HUDEP-2 (cell line): ENCODE data around the gene DDX51.
"Not testable (repeated sequence)": the region's sequence is repeated elsewhere in the genome, so short reads cannot be mapped to it uniquely, and the experiment has no call there.

ENCODE experiments used
- DNase-seq, 76 experiments: peaks; one replicate each; lab custom pipeline; 2025; ENCODE audit not compliant: unreplicated experiment in 76 of 76; lab: John Stamatoyannopoulos, UW

Gene DDX51

DNA sequence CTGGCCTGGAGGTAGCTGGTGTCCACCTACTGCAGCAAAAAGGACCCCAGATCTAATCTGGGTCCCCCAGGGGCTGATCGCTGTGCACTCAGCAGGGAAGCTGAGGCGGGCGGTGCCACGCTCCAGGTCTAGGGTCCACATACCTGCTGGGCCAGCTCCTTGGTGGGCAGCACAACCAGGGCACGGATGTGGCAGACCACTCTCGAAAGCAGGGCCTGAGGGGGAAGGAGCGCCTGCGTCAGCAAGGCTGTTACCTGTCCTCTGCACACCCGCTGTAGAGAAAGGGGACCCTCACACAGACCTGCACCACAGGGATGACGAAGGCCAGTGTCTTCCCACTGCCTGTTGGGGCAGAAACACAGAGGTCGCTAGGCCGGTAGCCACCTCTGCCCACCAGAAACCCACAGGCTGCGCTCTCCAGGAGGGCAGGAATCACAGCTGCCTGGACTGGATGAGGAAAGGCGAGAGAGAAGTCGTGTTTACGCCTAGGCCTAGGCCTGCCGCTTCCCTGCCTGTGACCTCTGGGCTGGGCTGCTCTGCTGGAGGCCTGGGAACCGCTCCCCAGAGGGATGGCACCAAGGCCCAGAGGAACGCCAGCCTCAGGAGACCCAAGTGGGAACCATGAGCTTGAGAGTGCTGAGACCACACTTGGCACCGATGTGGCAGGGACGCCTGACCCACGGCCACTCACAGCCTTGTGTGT is 2.0 kb downstream of the DDX51 start:
- DNase-seq = no peak

DNA sequence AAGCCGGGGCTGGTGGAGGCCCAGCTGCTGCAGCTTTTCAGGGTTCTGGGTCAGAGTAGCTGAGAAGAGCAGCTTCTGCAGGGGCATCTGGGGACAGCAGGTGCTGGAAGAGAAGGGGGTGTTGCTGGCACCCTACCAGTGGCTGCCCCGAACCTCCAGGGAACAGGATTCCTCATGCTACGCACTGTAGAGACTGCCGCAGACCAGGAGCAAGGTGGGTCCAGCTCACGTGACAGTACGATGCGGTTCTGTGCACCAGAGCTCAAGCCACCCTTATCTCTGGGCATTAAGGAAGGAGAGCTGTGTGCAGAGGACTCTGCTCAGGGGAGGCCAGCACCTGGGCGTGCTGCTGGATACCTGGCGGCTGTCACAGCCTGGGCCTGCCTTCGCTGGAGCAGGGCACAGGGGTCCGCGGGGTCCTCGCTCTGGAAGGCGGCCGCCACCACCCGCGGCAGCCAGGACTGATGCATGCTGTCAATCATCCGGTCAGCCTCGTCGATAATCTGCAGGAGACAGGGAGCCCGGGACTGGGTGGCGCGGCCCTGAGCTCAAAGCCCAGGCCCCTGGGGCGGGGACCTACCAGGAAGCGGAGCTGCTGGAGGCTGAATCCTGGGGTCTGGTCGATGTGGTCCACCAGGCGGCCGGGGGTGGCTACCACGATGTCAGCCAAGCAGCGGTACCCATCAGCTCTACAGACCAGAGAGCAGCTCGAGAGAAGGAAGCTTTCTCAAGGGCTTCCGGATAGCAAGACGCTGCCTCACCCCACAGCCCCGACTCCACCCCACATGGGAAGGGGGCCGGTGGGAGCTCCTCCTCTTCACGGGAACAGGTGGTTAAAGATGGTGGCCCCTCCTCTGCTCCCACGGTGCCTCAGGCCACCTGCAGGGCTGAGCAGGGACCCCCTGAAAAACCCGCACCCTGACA is 2.9 kb downstream of the DDX51 start:
- no peak for DNase-seq

DNA sequence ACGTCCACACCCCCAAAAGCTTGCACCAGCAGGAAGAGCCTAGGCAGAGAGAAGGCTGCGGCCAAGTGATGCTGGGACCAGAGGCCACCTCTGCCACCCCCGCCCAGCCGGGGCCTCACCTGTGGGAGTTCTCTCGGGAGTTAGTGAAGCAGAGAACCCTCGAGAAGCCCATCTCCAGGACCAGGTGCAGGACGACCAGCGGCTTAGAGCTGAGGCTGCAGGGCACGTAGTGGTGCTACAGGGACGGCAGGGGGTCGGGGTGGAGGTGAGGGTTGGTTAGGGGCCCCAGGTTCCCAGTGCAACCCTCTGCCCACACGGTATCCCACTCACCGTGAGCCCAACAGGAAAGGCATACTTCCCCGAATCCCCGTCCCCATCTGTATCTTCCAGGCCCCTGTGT is 3.6 kb downstream of the DDX51 start:
- DNase-seq = no peak

DNA sequence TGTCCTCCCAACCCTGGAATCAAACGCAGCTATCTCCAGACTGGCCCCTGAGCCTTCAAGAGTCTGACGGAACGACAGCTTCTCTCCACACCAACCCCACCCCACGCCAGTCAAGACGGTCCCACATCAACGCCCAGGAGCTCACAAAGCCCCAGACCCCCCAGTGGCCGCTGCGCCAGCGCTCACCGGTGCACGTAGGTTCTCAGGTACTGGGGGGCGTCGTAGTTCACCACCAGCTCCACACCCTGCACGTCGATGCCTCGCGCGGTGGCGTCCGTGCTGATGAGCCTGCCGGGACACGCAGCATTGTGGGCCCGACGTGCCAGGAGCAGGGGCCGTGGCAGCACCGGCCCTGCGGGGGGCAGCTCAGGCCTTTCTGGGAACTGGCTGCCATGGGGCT is 4.2 kb downstream of the DDX51 start:
- no peak for DNase-seq

DNA sequence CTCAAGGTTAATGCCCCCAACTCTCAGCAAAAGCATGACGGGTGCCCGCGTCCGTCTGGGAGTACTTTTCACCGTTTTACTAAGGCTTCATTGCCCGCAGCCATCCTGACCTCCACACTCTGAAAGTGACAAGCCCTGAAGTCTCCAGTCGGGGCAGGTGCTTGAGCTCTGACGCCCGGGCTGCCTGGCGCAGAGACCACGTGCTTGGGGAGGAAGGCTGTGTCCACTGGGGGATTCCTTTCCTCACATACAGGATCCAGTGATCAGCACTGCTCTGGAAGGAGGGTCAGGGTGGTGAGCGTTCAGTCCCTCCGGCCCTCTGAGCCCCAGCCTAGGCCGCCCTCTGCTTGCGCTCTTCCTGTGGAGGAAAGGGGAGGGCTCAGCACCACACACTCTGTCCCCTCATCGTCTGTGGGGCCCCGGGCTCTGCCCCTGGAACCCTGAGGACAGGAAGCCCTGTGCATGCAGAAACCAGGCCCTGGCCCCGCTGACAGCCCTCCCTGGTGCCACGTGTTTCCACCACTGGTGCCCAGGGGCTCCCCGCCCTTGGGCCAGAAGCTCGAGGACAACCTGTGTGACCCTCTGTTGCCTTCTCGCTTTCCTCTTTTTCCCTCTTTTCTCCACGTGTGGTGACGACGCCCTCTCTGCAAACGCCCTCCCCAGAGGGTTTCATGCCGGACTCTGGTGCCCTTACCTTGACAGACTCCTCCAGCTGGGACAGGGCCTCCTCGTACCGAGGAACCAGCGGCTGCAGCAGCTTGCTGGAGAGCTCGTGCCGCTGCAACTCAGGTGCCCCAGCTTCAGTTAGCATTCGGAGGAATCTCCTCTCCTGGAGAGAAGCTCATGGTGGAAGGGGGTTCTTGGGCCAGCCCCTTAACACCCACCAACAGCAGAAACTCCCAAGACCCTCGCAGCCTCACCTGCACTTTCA is 4.9 kb downstream of the DDX51 start:
- no peak for DNase-seq

DNA sequence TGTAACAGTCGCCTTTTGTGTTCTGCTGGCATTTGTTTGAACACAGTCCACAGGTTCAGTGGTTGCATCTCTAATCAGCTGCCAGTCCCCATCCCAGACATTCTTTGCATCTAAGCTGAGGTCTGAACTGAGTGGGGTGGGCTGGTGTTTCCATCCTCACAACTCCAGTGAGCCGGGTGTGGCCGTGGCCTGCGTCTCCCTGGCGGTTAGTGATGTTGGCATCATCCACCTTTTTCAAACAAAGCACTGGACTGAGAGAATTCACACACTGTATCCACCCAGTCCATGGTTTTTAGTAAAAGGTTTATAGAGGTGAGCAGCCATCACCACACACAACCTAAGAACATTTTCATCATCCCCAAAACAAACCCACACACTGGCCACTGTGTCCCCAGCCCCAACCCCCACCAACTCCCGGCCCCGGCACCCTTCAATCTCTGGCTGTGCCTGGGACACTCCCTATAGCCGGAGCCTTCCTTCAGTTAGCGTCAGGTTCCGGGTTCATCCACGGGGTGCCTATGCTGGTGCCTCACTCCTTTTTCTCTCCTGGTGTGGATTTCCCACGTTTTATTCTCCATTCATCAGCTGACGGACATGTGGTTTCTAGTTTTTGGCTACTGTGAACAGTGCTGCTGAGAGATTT is 6.5 kb downstream of the DDX51 start:
- DNase-seq = no peak

DNA sequence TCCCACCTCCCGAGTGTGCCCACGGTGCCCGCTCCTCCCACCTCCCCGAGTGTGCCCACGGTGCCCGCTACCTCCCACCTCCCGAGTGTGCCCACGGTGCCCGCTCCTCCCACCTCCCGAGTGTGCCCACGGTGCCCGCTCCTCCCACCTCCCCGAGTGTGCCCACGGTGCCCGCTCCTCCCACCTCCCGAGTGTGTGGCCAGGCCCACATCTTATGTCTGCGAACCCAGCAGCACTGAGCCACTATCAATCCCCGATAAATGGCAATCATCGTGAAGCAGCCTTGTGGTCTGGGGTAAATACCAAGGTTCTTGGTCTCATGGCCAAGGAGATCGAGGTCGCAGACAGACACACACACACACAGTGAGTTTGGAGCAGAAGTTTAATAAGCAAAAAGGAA is 7.9 kb downstream of the DDX51 start:
- DNase-seq = not testable (repeated sequence)

DNA sequence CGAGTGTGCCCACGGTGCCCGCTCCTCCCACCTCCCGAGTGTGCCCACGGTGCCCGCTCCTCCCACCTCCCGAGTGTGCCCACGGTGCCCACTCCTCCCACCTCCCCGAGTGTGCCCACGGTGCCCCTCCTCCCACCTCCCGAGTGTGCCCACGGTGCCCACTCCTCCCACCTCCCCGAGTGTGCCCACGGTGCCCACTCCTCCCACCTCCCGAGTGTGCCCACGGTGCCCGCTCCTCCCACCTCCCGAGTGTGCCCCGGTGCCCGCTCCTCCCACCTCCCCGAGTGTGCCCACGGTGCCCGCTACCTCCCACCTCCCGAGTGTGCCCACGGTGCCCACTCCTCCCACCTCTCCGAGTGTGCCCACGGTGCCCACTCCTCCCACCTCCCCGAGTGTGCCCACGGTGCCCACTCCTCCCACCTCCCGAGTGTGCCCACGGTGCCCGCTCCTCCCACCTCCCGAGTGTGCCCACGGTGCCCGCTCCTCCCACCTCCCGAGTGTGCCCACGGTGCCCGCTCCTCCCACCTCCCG is 9.4 kb downstream of the DDX51 start:
- DNase-seq = not testable (repeated sequence)

DNA sequence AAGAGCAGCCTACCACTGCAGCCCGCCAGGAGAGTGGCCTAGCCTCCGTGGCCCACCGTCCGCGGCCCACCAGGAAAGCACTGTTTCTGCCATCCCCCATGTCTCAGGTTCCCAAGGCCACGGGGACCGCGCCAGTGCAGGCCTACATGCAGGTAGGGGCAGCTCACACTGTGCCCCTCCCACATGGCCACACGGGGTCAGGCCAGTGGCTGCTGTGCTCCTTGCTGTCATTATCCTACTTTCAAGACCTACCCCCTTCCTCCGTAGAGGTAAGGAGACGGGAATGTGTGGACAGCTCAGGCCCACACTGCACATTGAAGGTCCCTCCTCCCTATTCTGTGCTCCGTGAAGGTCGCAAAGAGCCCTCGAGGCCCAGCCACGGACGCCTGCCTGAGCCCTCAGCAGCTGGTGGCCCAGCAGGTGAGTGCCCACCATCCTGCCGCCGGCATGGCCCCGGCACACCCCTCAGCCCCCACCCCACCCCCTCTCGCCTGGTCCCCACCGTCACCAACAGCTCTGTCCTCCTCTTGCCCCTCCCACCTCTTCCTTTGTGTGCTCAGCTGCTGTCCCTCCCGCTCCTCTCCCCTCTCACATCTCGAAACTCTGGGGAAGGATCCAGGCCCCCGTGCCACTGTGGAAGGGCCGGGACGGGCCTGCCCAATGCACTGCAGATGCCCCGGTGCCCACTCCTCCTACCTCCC is 10.0 kb downstream of the DDX51 start:
- DNase-seq = no peak

DNA sequence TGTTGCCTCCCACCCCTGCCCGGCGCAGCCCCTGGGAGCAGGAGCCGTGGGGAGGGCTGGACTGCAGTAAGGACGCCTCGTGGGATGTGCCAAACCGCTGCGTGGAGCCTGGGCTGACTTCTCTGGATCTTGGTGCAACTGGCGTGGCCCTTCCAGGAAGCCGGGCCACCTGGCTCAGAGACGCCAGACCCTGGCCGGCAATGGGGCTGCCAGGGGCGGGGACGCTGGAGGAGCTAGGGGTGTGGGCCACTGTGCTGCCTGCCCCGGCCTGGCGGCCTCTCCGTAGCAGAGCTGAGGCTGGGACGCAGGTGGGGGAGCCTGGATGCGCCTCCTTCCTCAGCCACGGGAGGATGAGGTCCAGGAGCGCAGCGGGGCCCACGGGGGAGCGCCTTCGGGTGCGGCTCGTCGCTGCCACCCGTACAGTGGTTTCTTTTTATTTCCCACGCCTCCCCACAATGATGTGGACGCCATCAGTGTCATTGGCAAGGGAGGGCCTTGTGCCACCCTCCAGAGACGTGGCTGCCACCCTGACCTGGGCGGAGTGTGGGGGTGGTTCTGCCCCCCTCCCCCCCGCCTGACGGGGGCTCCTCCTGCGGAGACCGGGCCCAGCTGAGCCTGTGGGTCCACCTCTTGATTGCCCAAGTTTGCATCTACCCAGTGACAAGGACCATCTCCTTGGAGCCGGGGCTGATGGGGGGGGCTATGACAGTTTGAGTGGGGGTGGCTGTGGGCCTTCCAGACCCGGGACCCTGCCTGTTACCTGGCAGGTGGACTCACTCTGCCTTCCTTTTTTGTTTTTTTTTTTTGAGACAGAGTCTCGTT is 11.3 kb downstream of the DDX51 start:
- DNase-seq = no peak

DNA sequence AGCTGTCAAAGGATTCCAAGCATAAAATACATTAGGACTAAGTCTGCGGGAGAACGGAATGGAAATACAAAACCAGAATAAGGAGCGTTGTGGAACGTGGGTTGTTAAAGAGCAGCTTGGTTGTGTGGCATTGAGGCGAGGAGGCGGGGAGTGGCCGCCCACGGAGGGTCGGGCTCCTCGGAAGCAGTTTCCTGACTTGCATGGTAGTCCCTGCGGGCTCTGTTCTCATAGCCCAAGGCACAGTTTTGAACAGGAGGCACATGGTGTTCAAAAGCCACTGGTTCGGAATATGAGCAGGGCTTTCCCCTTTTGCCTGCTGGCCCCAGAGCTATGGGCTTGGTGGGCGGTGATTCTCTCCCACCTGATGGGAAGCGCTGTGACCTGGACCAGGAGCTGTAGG is 12.2 kb downstream of the DDX51 start:
- DNase-seq = no peak

DNA sequence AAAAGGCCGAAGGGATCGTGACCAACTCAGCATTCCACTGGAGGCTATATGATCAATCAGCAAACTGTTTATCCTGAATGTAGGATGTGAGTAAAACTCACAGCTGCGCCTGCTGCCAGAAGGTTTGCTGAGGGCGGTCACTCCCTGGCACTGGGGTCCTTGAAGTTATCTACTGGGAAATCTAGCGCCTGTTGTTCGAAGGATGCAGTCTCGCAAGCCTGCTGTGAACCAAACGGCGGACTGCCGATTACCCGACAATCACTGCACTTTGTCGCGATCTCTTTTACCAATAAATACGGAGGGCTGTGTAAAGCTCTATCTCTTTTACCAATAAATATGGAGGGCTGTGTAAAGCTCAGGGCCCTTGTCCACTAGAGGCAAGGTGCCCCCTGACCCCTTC is 12.9 kb downstream of the DDX51 start:
- no peak for DNase-seq

DNA sequence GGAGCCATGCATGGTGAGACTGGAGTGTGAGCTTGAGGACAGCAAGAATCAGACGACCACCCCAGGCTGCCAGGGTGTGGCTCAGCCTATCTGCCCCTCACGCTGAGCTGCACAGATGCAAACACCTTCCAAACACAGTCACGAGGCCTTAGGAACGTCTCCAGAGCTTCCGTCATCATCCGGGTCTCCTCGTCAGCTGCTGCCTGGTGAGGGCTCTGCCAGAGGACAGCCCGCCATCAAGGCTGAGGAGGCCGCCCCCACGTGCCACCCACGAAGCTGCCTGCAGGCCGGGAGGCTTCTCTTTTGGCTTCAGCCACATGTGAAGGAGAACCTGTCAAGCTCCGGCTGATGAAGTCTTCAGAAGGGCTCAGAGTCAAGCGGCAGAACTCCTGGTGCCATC is 13.4 kb downstream of the DDX51 start:
- no peak for DNase-seq

DNA sequence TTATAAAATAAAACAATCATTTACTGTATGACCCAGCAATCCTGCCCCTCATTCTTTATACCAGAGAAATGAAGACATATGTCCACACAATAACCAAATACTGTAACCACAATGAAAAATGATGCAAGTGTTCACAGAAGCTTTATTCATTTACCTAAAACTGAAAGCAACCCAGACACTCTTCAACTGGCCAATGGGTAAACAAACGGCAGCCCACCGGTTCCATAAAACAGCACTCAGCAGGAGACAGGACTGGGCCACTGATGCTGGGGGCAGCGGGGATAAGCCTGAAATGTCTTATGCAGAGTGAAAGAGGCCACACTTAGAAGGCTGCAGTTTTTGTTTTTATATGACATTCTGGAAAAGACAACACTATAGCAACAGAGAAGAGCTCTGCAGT is 15.1 kb downstream of the DDX51 start:
- no peak for DNase-seq

DNA sequence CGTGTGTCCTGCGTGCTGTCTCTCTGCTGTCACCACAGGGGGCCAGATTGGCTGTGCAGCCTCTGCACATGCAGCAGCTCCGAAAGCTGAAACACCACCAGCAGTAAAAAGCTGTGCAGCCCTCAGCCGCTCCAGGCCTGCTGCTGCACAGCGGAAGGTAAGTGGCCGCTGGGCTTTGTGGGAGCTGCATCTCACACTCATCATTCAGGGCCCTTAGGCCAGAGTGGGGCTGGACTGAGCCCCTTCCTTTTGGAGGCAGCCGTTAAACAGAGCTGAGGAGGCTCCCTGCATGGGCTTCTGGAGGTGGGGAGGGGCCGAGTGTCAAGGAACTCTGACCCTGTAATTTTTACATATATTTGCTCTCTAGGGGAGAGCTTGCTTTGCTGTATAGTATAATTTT is 17.1 kb downstream of the DDX51 start:
- DNase-seq = no peak

DNA sequence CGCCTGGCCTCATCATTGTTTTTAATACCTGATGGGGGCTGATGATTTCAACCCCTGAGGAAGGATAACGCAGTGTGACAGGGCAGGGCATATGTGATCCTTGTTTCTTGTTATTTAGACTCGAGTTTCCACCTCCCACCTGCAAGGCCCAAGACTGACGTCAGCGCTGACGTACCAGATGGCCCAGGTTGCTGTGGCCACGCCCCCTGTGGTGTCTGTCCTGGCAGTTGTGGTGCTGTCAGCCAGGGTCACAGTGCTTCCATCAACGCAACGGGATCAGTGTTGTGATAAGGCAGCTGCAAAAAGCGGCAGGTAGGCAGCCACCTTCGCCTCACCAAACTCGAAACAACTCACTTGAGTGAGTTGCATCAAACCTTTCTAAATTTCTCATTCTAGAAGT is 18.4 kb downstream of the DDX51 start:
- no peak for DNase-seq

DNA sequence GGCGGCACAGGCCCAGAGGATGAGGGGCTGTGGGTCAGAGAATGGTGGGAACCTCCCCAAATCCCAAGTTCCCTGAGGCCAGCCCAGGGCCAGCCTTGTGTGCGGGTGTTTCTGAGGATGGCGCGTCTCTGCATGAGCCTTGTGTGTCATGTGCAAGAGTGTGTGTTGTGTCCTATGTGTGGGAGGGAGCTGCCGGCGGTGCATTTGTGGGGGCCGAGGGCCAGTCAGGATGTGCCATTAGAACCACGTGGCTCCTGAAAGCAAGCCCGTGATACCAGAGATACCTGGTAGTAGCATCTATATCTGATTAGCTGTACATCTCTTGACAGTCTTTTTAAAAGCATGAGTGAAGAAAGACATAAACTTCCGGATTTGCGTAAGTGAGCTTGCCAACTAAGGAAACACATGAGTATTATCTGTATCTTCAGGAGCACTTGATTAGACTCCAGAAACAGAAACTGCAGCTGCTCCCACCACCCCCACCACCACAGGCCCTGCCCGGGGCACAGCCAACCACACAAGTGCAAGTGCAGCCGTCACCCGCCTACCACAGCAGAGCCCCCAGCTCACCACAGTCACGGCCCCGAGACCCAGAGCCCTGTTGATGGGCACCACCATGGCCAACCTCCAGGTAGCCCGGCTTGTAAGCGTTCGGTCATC is 19.2 kb downstream of the DDX51 start:
- DNase-seq = no peak

DNA sequence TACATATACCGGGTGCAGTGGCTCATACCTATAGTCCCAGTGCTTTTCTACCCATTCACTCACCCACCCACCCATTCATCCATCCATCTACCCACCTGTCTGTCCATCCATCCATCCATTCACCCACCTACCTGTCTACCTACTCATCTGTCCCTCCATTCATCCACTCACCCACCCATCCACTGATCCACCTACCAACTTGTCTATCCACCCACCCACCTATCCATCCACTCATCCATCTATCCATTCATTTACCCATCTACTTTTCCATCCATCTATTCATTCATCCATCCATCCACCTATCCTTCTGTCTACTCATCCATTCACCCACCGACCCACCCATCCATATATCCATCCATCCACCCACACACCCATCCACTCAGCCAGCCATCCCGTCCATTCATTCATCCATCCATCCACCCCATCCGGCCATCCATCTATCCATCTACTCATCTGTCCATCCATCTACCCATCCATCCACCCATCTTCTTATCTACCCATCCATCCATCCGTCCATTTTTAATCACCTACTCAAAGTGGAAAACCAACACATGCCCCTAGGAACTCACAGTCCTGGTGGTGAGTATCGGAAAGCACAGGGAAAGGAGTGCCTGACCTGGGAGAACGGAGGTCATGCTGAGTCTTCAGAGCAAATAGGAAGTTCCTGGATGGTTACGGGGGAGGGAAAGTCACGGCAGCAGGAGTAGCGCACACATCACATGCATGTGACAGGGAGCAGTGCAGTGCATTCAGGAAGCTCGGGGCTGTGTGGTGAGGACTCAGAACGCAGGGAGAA is 20.0 kb downstream of the DDX51 start:
- DNase-seq = no peak
